HL-60 (cell line): ENCODE results near the gene TPM4.

Experiments used
- CTCF ChIP-seq: IDR thresholded peaks from one replicate; pipeline ENCODE4 v1.5.1; 2011; ENCODE audit warnings: low read length, control low read depth, inconsistent platforms; ENCODE audit not compliant: insufficient read depth
- GABPA ChIP-seq: IDR thresholded peaks from 2 replicates; pipeline ENCODE4 v1.6.1; 2012; ENCODE audit warnings: low read depth
- POLR2AphosphoS5 ChIP-seq: IDR thresholded peaks from 2 replicates; pipeline ENCODE4 v1.6.1; 2012; ENCODE audit warnings: low read depth
- REST ChIP-seq: IDR thresholded peaks from 2 replicates; pipeline ENCODE4 v1.6.1; 2012; ENCODE audit warnings: low read depth; ENCODE audit not compliant: insufficient replicate concordance
- SPI1 ChIP-seq: IDR thresholded peaks from 2 replicates; pipeline ENCODE4 v1.6.1; 2012; ENCODE audit warnings: low read depth, mild to moderate bottlenecking, borderline replicate concordance

- TF ChIP-seq POLR2AphosphoS5 (no peak), CTCF (no peak), REST (no peak), GABPA (no peak), SPI1 (no peak)
These were observed 24.2 kb downstream of the TPM4 start for GRCh38 chr19:16100524-16100923.
